HEK293 (cell line): Measurements from ENCODE around the gene CT45A1.
"Not testable (repeated sequence)": the region's sequence is repeated elsewhere in the genome, so short reads cannot be mapped to it uniquely, and the experiment has no call there.

ENCODE experiments used
- CTCF ChIA-PET: fragments of 350-600 bp; formaldehyde crosslinking; extraction: SDS; loops from one replicate; lab custom pipeline; 2021; ENCODE audit warnings: antibody characterized with exemption; lab: Yijun Ruan, JAX
- POLR2A ChIA-PET: fragments of 300-600 bp; formaldehyde crosslinking; extraction: SDS; loops from one replicate; lab custom pipeline; 2020; ENCODE audit warnings: antibody characterized with exemption, inconsistent platforms; lab: Yijun Ruan, JAX
- H3K27ac ChIP-seq: fragments of 200-500 bp; sonication (Bioruptor generic); 2 replicates; pipeline ENCODE4 v1.5.1; 2014; ENCODE audit warnings: low read depth, low read length, control low read depth, inconsistent platforms; ENCODE audit errors: extremely low read depth
- H3K36me3 ChIP-seq, 2 experiments: fragments of 200-500 bp in 1 of 2; sonication (Bioruptor generic) in 1 of 2; 1 replicate in 1 of 2; 2 replicates in 1 of 2; pipeline ENCODE4 v1.5.1; 2014 to 2017; ENCODE audit warnings: inconsistent platforms in 2 of 2, low read length in 2 of 2; ENCODE audit not compliant: control insufficient read depth in 2 of 2, insufficient read depth in 1 of 2
- H3K4me1 ChIP-seq: fragments of 200-500 bp; sonication (Bioruptor generic); 2 replicates; pipeline ENCODE4 v1.5.1; 2014; ENCODE audit warnings: mild to moderate bottlenecking, low read length, inconsistent platforms; ENCODE audit not compliant: control insufficient read depth, insufficient read depth
- H3K4me3 ChIP-seq: 2 replicates; pipeline ENCODE4 v1.5.1; 2011; ENCODE audit warnings: low read depth, mild to moderate bottlenecking, control low read depth, low read length, moderate library complexity
- H3K9me3 ChIP-seq: fragments of 200-500 bp; sonication (Bioruptor generic); 2 replicates; pipeline ENCODE4 v1.5.1; 2014; ENCODE audit warnings: low read depth, low read length, inconsistent platforms; ENCODE audit not compliant: control insufficient read depth, insufficient read depth

CT45A1 gene

GRCh38 chrX:135768091-135768490 is 54.7 kb downstream of the CT45A1 start, which contains the start of gene CT45A3:
CT45A3 (minus strand) TSS chrX:135768191; CDS start chrX:135764444, 3,747 bp downstream.
- H3K36me3 ChIP-seq, H3K9me3 ChIP-seq, CTCF ChIA-PET, H3K4me3 ChIP-seq, H3K4me1 ChIP-seq, POLR2A ChIA-PET, H3K27ac ChIP-seq: not testable (repeated sequence)
